ENCODE data around the gene NHLH1. TPM values are rescaled to one million over a fixed set of nuclear protein-coding genes. Genes with fewer than 3 reads are reported as not detected.

The NHLH1 gene
- total RNA-seq, 1 experiment from 2014 or later, result 0.18 TPM

DNA sequence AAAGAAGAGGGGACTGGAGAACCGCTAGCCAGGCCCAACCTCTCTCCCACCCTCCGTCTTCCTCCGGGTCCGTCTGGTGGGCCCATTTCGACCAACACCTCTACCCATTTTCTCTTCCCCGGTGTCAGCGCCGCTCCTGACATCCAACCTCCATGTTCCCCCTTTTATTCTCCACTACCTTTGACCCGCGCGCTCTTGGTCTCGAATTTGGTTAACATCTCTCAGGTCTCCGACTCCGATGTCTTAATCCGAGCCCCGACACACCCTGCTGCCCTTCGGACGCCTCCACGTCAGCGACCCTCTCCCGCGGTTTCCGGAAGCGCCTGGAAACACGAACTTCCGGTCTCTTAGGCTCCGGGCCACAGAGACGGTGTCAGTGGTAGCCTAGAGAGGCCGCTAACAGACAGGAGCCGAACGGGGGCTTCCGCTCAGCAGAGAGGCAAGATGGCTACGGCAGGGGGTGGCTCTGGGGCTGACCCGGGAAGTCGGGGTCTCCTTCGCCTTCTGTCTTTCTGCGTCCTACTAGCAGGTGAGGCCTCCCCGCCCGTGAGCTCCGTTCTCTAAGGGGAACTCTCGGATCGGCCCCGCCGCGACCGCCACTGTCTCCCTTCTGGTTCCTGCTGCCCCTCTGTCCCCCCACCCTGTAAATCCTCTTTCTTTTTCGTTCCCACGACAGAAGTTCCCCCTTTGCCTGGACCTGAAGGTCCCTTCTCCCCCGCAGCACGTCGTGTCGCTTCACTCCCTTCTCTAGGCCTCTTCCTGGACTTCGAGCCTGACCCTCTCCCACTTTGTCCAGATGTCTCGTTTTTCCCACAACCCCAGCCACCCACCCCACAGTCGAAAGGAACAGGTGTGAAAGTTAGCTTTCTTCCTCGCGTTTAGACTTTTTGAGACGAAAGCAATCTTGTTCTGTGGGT lies 23.7 kb upstream of the NHLH1 start, which contains the start of the genes COPA and NCSTN:
TSS of gene COPA (minus strand) at position 298 of the 917 bp plus-strand sequence. CDS start at position 218, 80 bp downstream.
TSS of gene NCSTN (plus strand) at position 431 of the 917 bp plus-strand sequence. CDS start at position 445, 14 bp downstream.
- in situ Hi-C loops (cut with HindIII; ENCODE audit: low pct_unique_long_range_greater_than_20kb, low sequenced_read_pairs) (no loop called here), intact Hi-C loops (cut with micrococcal nuclease; ENCODE audit: unreplicated experiment) (no loop called here)
- H3K36me3 ChIP-seq (ENCODE audit: control insufficient read depth, insufficient read depth, low read length), result peaks cover 19% of the 10 kb centered on the region
- DNase-seq (ENCODE audit: low read depth, low spot score), result peak; percentile 57
- H3K4me3 ChIP-seq (ENCODE audit: low read depth in 2 of 2, low read length in 2 of 2), result peak within 1 kb of the TSS; percentile 72 to 92
- H3K4me1 ChIP-seq (ENCODE audit: control insufficient read depth, insufficient read depth, low read length), result peaks cover 11% of the 10 kb centered on the region
- H3K27me3 ChIP-seq (ENCODE audit: control insufficient read depth, insufficient read depth, low read length), result no peaks in the 10 kb centered on the region
- CTCF ChIA-PET, result no interaction called here
- POLR2A ChIA-PET, result interaction anchor here (0.6 kb wide), 1 partner anchor 41 kb away, joined by 5 read pairs; no protein-coding TSS in a partner anchor
- peak; percentile 100 for ATAC-seq
- H3K27ac ChIP-seq (ENCODE audit: low read length), result peak within 1 kb of the TSS; percentile 91
- TF ChIP-seq SIN3A (IDR thresholded peaks at IDR 0.05; ENCODE audit: borderline replicate concordance, insufficient read depth, low read depth, low read length) (peak; percentile 95), POLR2AphosphoS5 (IDR thresholded peaks at IDR 0.05; ENCODE audit: low read depth, low read length) (peak; percentile 94), TCF7L2 (IDR thresholded peaks at IDR 0.05; ENCODE audit: low read depth, low read length) (0 out of 2 replicates have a peak, but pooled peaks have one; percentile 42)
- TF ChIP-seq, protein P1, sequence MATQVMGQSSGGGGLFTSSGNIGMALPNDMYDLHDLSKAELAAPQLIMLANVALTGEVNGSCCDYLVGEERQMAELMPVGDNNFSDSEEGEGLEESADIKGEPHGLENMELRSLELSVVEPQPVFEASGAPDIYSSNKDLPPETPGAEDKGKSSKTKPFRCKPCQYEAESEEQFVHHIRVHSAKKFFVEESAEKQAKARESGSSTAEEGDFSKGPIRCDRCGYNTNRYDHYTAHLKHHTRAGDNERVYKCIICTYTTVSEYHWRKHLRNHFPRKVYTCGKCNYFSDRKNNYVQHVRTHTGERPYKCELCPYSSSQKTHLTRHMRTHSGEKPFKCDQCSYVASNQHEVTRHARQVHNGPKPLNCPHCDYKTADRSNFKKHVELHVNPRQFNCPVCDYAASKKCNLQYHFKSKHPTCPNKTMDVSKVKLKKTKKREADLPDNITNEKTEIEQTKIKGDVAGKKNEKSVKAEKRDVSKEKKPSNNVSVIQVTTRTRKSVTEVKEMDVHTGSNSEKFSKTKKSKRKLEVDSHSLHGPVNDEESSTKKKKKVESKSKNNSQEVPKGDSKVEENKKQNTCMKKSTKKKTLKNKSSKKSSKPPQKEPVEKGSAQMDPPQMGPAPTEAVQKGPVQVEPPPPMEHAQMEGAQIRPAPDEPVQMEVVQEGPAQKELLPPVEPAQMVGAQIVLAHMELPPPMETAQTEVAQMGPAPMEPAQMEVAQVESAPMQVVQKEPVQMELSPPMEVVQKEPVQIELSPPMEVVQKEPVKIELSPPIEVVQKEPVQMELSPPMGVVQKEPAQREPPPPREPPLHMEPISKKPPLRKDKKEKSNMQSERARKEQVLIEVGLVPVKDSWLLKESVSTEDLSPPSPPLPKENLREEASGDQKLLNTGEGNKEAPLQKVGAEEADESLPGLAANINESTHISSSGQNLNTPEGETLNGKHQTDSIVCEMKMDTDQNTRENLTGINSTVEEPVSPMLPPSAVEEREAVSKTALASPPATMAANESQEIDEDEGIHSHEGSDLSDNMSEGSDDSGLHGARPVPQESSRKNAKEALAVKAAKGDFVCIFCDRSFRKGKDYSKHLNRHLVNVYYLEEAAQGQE (IDR thresholded peaks at IDR 0.05; ENCODE audit: insufficient read depth in 1 of 2, low read depth in 2 of 2, low read length in 1 of 2), result no peak
- BruUV-seq (replicated peaks), result no TSS peak
- H3K9me3 ChIP-seq (ENCODE audit: control insufficient read depth, insufficient read depth, low read depth, low read length), result no peaks in the 10 kb centered on the region

DNA sequence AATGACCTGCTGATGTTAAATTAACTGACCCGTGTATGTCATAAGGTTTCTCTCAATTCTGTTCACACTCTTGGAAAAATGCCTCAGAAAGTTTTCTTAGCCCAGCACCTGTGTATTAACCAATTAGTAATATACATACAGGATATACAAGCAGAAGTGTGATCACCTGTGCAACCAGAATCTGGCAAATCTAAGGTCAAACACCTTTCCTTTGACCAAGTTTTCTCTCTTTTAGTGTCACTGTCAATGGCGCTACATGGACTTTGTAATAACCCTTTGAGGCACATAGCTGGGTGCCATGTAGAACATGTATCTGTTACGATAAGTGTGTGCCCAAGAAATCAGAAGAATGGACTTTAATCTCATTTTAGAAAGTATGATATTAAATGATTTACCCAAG lies 22.6 kb upstream of the NHLH1 start:
- peak overlapping the region; percentile 91 for H3K27ac ChIP-seq (ENCODE audit: low read length)
- DNase-seq (ENCODE audit: low read depth, low spot score) (no peak), ATAC-seq (no peak)
- H3K9me3 ChIP-seq (ENCODE audit: control insufficient read depth, insufficient read depth, low read depth, low read length), result no peaks in the 10 kb centered on the region
- BruUV-seq (replicated peaks), result no TSS peak
- peaks cover 11% of the 10 kb centered on the region for H3K4me1 ChIP-seq (ENCODE audit: control insufficient read depth, insufficient read depth, low read length)
- peak overlapping the region; percentile 72 to 92 for H3K4me3 ChIP-seq (ENCODE audit: low read depth in 2 of 2, low read length in 2 of 2)
- ChIA-PET POLR2A (no interaction called here), CTCF (interaction anchor here (0.5 to 0.6 kb wide), 2 partner anchors 56 to 301 kb away, joined by 3 to 11 read pairs; no protein-coding TSS in a partner anchor)
- TF ChIP-seq, protein P2, sequence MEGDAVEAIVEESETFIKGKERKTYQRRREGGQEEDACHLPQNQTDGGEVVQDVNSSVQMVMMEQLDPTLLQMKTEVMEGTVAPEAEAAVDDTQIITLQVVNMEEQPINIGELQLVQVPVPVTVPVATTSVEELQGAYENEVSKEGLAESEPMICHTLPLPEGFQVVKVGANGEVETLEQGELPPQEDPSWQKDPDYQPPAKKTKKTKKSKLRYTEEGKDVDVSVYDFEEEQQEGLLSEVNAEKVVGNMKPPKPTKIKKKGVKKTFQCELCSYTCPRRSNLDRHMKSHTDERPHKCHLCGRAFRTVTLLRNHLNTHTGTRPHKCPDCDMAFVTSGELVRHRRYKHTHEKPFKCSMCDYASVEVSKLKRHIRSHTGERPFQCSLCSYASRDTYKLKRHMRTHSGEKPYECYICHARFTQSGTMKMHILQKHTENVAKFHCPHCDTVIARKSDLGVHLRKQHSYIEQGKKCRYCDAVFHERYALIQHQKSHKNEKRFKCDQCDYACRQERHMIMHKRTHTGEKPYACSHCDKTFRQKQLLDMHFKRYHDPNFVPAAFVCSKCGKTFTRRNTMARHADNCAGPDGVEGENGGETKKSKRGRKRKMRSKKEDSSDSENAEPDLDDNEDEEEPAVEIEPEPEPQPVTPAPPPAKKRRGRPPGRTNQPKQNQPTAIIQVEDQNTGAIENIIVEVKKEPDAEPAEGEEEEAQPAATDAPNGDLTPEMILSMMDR (IDR thresholded peaks at IDR 0.05), result no peak
- TF ChIP-seq TCF7L2 (IDR thresholded peaks at IDR 0.05; ENCODE audit: low read depth, low read length) (no peak), POLR2AphosphoS5 (IDR thresholded peaks at IDR 0.05; ENCODE audit: low read depth, low read length) (no peak), SIN3A (IDR thresholded peaks at IDR 0.05; ENCODE audit: borderline replicate concordance, insufficient read depth, low read depth, low read length) (no peak)
- TF ChIP-seq, protein P1 (IDR thresholded peaks at IDR 0.05; ENCODE audit: insufficient read depth in 1 of 2, low read depth in 2 of 2, low read length in 1 of 2), result no peak
- no peaks in the 10 kb centered on the region for H3K27me3 ChIP-seq (ENCODE audit: control insufficient read depth, insufficient read depth, low read length)
- peaks cover 10% of the 10 kb centered on the region for H3K36me3 ChIP-seq (ENCODE audit: control insufficient read depth, insufficient read depth, low read length)
- in situ Hi-C loops (cut with HindIII; ENCODE audit: low pct_unique_long_range_greater_than_20kb, low sequenced_read_pairs) (no loop called here), intact Hi-C loops (cut with micrococcal nuclease; ENCODE audit: unreplicated experiment) (no loop called here)

Data from Panc1 (cell line).